HCT116 (cell line): ENCODE data around the gene PRIM1.
"Not testable (repeated sequence)": the region's sequence is repeated elsewhere in the genome, so short reads cannot be mapped to it uniquely, and the experiment has no call there.

ENCODE experiments used
- CTCF ChIP-seq, 3 experiments: fragments of 200-600 bp in 1 of 3; sonication (generic) in 1 of 3; IDR thresholded peaks in 2 of 3; conservative IDR thresholded peaks in 1 of 3; 2 replicates each; pipeline ENCODE4 v1.5.1; 2012 to 2017; ENCODE audit warnings: low read depth in 2 of 3, low read length in 2 of 3, antibody characterized with exemption in 1 of 3, borderline replicate concordance in 1 of 3, control low read depth in 1 of 3, mild to moderate bottlenecking in 1 of 3, mixed read lengths in 1 of 3, mixed run types in 1 of 3, moderate library complexity in 1 of 3; ENCODE audit not compliant: insufficient read depth in 1 of 3
- FOSL1 ChIP-seq: IDR thresholded peaks from 2 replicates; pipeline ENCODE4 v1.6.1; 2012; ENCODE audit warnings: low read depth

GRCh38 chr12:56795791-56796190 is 43.7 kb upstream of the PRIM1 start:
- not testable (repeated sequence) for TF ChIP-seq CTCF (IDR thresholded peaks at IDR 0.05 in 2 of 3, conservative IDR thresholded peaks at IDR 0.05 in 1 of 3; ENCODE audit: borderline replicate concordance in 1 of 3, insufficient read depth in 1 of 3, low read depth in 2 of 3, low read length in 2 of 3); FOSL1
